ENCODE results near the gene GGPS1.

DNA sequence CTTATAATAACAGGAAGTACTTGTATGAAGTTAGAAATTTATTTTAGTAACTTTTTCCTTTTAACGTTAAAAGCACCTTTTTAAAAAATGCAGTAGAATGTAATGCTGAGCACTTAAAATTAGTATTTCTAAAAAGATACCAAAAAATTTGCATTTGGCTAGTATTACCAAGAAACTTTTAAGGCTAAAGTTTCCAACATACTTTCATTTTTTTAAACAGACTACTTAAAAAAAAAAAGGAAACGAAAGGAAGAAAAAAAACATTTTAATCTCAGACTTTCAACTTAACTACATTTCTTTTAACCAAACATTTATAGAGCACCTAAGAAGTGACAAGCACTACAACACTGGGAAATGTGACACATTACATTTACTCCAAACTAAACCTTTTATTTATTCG, 3.2 kb upstream of the GGPS1 start:
- TF ChIP-seq, protein P1, sequence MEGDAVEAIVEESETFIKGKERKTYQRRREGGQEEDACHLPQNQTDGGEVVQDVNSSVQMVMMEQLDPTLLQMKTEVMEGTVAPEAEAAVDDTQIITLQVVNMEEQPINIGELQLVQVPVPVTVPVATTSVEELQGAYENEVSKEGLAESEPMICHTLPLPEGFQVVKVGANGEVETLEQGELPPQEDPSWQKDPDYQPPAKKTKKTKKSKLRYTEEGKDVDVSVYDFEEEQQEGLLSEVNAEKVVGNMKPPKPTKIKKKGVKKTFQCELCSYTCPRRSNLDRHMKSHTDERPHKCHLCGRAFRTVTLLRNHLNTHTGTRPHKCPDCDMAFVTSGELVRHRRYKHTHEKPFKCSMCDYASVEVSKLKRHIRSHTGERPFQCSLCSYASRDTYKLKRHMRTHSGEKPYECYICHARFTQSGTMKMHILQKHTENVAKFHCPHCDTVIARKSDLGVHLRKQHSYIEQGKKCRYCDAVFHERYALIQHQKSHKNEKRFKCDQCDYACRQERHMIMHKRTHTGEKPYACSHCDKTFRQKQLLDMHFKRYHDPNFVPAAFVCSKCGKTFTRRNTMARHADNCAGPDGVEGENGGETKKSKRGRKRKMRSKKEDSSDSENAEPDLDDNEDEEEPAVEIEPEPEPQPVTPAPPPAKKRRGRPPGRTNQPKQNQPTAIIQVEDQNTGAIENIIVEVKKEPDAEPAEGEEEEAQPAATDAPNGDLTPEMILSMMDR (conservative IDR thresholded peaks at IDR 0.05; ENCODE audit: low read depth, low read length) = no peak
- no peak for TF ChIP-seq EZH2 (IDR thresholded peaks at IDR 0.05; ENCODE audit: low read length, unreplicated experiment)
